Bronchial epithelial cell (primary cell): Measurements from ENCODE around the gene CCDC102A. TPM values are rescaled to one million over a fixed set of nuclear protein-coding genes. Genes with fewer than 3 reads are reported as not detected.

Source experiments
- DNase-seq: peaks from one replicate; pipeline ENCODE4 v3.0.0-alpha.2; 2010; ENCODE audit warnings: low read depth
- FAIRE-seq: peaks from 2 replicates; lab custom pipeline; 2011; peaks lifted over from hg19 to GRCh38; lab: Jason Lieb, UNC
- H3K27me3 ChIP-seq: 2 replicates; pipeline ENCODE4 v1.5.1; 2011; ENCODE audit warnings: low read length; ENCODE audit not compliant: control insufficient read depth, insufficient read depth
- H3K36me3 ChIP-seq: 2 replicates; pipeline ENCODE4 v1.5.1; 2011; ENCODE audit warnings: low read length; ENCODE audit not compliant: control insufficient read depth, insufficient read depth
- H3K4me3 ChIP-seq: 2 replicates; pipeline ENCODE4 v1.5.1; 2011; ENCODE audit warnings: mild to moderate bottlenecking, low read depth, low read length, control low read depth
- CTCF ChIP-seq: IDR thresholded peaks from 2 replicates; pipeline ENCODE4 v1.5.1; 2011; ENCODE audit warnings: mild to moderate bottlenecking, moderate library complexity, low read length, control low read depth, inconsistent platforms; ENCODE audit not compliant: insufficient read depth, severe bottlenecking
- total RNA-seq: library from RNA; depleted of rRNA; stranded (reverse); fragments of >200 nt; gene quantifications from 2 replicates; pipeline ENCODE4 v1.2.1, GENCODE V29; 2014

The CCDC102A gene
- total RNA-seq, 1 donor from 2014 or later = 2.1 TPM

- H3K27me3 ChIP-seq = peaks cover 3% of the 10 kb centered on the region
- DNase-seq = no peak
- TF ChIP-seq CTCF = no peak
- no peak overlapping the region for H3K4me3 ChIP-seq
- H3K36me3 ChIP-seq = no peaks in the 10 kb centered on the region
- FAIRE-seq = no peak
Measured at GRCh38 chr16:57513371-57514102, 22.8 kb downstream of the CCDC102A start.

DNA sequence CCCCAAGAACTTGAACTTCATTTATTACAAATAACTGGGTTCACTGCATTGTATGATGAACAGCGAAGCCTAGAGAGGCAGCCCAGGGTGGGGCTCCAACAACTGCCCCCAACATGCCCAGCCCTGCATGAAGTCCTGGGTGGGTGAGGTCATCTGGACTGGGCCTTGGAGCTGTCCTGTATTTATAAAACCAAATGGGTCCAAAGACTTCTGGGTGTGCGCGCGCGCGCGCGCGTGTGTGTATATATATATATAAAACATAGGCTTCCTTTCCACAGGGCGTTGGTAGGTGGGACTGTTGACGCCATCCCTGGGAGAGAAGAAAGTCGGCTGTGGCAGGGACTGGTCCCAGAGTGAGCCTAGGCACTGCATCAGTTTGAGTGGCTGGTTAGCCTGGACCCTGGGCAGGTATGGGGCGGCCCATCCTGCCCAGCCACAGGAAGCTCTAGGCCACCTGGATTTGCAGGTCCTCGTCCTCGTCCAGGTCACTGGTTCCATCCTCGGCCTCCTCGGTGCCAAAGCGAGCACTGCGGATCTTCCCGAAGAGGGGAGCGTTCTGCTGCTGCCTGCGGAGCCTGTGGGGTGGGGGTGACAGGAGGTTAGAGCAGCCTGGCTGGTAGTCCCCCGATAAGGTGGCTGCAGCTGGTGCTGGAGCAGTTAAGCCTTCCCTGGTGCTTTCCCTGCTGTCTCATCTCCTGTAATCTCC, 23.9 kb downstream of the CCDC102A start:
- TF ChIP-seq CTCF = no peak
- Histone ChIP-seq H3K27me3 (peaks cover 3% of the 10 kb centered on the region), H3K36me3 (no peaks in the 10 kb centered on the region), H3K4me3 (no peak overlapping the region)
- no peak for DNase-seq
- no peak for FAIRE-seq

GRCh38 chr16:57510016-57510871, 26.1 kb downstream of the CCDC102A start:
- TF ChIP-seq CTCF = no peak
- H3K27me3 ChIP-seq = peaks cover 3% of the 10 kb centered on the region
- no peak for FAIRE-seq

DNA sequence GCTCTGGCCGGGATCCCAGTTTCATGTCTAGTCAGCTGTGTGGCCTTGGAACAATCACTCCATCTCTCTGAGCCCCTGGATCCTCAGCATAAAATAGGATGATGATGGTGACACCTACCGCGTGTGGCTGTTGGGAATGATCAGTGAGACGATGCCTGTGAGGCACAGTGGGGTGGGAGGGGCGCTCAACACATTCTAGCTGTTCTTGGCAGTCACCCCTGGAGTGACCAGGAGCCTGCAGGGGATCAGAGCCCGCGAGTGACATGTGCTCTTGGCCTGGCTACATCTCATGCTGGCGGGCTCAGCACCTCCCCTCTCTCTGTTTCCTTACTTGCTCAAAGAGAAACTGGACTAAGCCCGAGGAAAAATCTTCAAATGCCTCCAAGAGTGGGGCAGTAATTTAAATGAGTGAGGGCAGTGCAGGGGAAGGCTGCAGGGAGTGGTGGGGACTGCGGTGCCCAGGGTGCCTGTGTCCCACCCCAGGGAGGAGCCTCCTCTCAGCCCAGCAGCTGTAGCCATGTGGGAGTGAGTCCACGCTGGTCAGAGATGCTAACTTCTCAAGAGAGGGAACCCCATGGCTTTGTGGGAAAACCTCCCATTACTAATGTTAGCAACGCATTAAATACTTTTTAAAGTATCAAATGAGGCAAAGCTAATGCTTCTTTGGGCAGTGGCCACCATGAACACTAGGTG, 27.0 kb downstream of the CCDC102A start:
- no peaks in the 10 kb centered on the region for H3K36me3 ChIP-seq
- peaks cover 3% of the 10 kb centered on the region for H3K27me3 ChIP-seq
- no peak overlapping the region for H3K4me3 ChIP-seq
- DNase-seq = no peak
- TF ChIP-seq CTCF = no peak
- FAIRE-seq = no peak

More at GRCh38 chr16:57510016-57510871, 26.1 kb downstream of the CCDC102A start:
- Histone ChIP-seq H3K4me3 (no peak overlapping the region), H3K36me3 (no peaks in the 10 kb centered on the region)
- no peak for DNase-seq

- DNase-seq (no peak), FAIRE-seq (no peak)
- no peaks in the 10 kb centered on the region for H3K36me3 ChIP-seq
- H3K4me3 ChIP-seq = no peak overlapping the region
- TF ChIP-seq CTCF = no peak
- peaks cover 5% of the 10 kb centered on the region for H3K27me3 ChIP-seq
Measured at GRCh38 chr16:57508035-57508425, 28.3 kb downstream of the CCDC102A start.
